ENCODE measurements around the gene ZNF595.
A peak's percentile ranks its signal among the peaks of the same experiment; 100 is the strongest.
"Not testable (repeated sequence)": the region's sequence is repeated elsewhere in the genome, so short reads cannot be mapped to it uniquely, and the experiment has no call there.

Gene ZNF595

DNA sequence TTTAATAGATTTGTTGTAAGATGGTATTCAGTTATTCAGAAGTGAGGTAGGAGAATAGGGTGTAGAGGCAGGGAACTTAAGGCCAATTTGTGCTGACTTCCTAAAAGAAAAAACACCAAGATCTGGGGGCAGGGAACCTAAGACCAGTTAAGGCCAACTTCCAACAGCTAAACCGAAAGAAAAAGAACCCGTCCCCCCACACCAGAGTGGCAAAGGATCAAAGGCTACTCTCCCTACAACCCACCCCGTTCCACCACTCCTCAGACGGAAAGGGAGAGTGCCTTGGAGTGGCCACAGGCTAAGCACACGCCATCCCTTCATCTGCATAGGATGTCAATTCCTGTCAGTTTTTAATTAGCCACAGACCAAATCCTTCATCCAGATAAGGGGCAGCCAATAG is 67.5 kb downstream of the ZNF595 start:
- Histone ChIP-seq H3K4me1 (ENCODE audit: control insufficient read depth, insufficient read depth, low read length, poor library complexity, severe bottlenecking) (peaks cover 14% of the 10 kb centered on the region), H3K9me3 (ENCODE audit: control insufficient read depth, low read length) (no peaks in the 10 kb centered on the region), H3K36me3 (ENCODE audit: control insufficient read depth, insufficient read depth, low read length) (no peaks in the 10 kb centered on the region), H3K27me3 (replicated peaks; ENCODE audit: control insufficient read depth, insufficient read depth, low read length, poor library complexity, severe bottlenecking) (no peaks in the 10 kb centered on the region), H3K4me3 (ENCODE audit: insufficient read depth, low read depth, low read length, poor library complexity, severe bottlenecking) (no peak overlapping the region), H3K27ac (ENCODE audit: insufficient read depth, low read length, poor library complexity, severe bottlenecking) (no peak overlapping the region)
- DNase-seq = no peak

- Histone ChIP-seq H3K27me3 (replicated peaks; ENCODE audit: control insufficient read depth, insufficient read depth, low read length, poor library complexity, severe bottlenecking) (no peaks in the 10 kb centered on the region), H3K36me3 (ENCODE audit: control insufficient read depth, insufficient read depth, low read length) (peaks cover 3% of the 10 kb centered on the region), H3K9me3 (ENCODE audit: control insufficient read depth, low read length) (no peaks in the 10 kb centered on the region), H3K27ac (ENCODE audit: insufficient read depth, low read length, poor library complexity, severe bottlenecking) (no peak overlapping the region), H3K4me3 (ENCODE audit: insufficient read depth, low read depth, low read length, poor library complexity, severe bottlenecking) (no peak overlapping the region), H3K4me1 (ENCODE audit: control insufficient read depth, insufficient read depth, low read length, poor library complexity, severe bottlenecking) (peaks cover 17% of the 10 kb centered on the region)
- DNase-seq = peak in 2 of 3 donors; percentile 15 to 25
Observed at GRCh38 chr4:121408-122084, 68.4 kb downstream of the ZNF595 start.

- peaks cover 14% of the 10 kb centered on the region for H3K9me3 ChIP-seq (ENCODE audit: control insufficient read depth, low read length)
- peaks cover 27% of the 10 kb centered on the region for H3K36me3 ChIP-seq (ENCODE audit: control insufficient read depth, insufficient read depth, low read length)
- DNase-seq; H3K27me3 ChIP-seq (replicated peaks; ENCODE audit: control insufficient read depth, insufficient read depth, low read length, poor library complexity, severe bottlenecking): not testable (repeated sequence)
- H3K4me3 ChIP-seq (ENCODE audit: insufficient read depth, low read depth, low read length, poor library complexity, severe bottlenecking) = peak overlapping the region; percentile 80
- H3K27ac ChIP-seq (ENCODE audit: insufficient read depth, low read length, poor library complexity, severe bottlenecking) = peak overlapping the region; percentile 84
- H3K4me1 ChIP-seq (ENCODE audit: control insufficient read depth, insufficient read depth, low read length, poor library complexity, severe bottlenecking) = peaks cover 17% of the 10 kb centered on the region
Observed at GRCh38 chr4:123922-124274, 70.8 kb downstream of the ZNF595 start.

- peak; percentile 74 to 88 (median 87) for DNase-seq
- Histone ChIP-seq H3K4me1 (ENCODE audit: control insufficient read depth, insufficient read depth, low read length, poor library complexity, severe bottlenecking) (peaks cover 17% of the 10 kb centered on the region), H3K9me3 (ENCODE audit: control insufficient read depth, low read length) (peaks cover 16% of the 10 kb centered on the region), H3K27ac (ENCODE audit: insufficient read depth, low read length, poor library complexity, severe bottlenecking) (peak within 1 kb of the TSS; percentile 84), H3K36me3 (ENCODE audit: control insufficient read depth, insufficient read depth, low read length) (peaks cover 28% of the 10 kb centered on the region), H3K27me3 (replicated peaks; ENCODE audit: control insufficient read depth, insufficient read depth, low read length, poor library complexity, severe bottlenecking) (no peaks in the 10 kb centered on the region), H3K4me3 (ENCODE audit: insufficient read depth, low read depth, low read length, poor library complexity, severe bottlenecking) (peak within 1 kb of the TSS; percentile 80)
Observed at GRCh38 chr4:124275-125081, 71.4 kb downstream of the ZNF595 start, which contains the start of gene ZNF718. ZNF718 (plus strand) TSS chr4:124501; CDS start chr4:124671, 170 bp downstream.

- H3K4me3 ChIP-seq (ENCODE audit: insufficient read depth, low read depth, low read length, poor library complexity, severe bottlenecking) = peak overlapping the region; percentile 80
- H3K4me1 ChIP-seq (ENCODE audit: control insufficient read depth, insufficient read depth, low read length, poor library complexity, severe bottlenecking) = peaks cover 17% of the 10 kb centered on the region
- peak overlapping the region; percentile 84 for H3K27ac ChIP-seq (ENCODE audit: insufficient read depth, low read length, poor library complexity, severe bottlenecking)
- no peak for DNase-seq
- H3K9me3 ChIP-seq (ENCODE audit: control insufficient read depth, low read length) = peaks cover 16% of the 10 kb centered on the region
- peaks cover 28% of the 10 kb centered on the region for H3K36me3 ChIP-seq (ENCODE audit: control insufficient read depth, insufficient read depth, low read length)
- no peaks in the 10 kb centered on the region for H3K27me3 ChIP-seq (replicated peaks; ENCODE audit: control insufficient read depth, insufficient read depth, low read length, poor library complexity, severe bottlenecking)
Observed at GRCh38 chr4:125091-125771, 72.1 kb downstream of the ZNF595 start.

DNA sequence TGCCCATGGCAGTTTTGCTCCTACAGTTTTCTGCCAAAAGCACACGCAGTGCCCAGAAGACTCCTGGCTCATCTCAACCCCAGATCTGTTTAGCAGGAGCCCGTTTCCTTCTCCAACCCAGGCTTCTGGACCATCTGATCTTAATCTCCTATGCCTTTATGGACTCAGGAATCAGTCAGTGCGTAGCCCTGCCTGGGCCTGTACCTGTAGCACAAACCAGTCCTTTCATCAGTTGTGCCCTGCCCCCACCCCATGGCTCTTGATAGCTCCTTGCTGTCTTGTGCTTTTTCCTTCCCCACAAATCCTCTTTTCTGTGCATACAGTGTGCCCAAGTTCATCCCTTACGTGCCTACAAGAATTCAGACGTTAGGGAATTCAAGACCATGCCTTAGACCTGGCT is 72.7 kb downstream of the ZNF595 start:
- Histone ChIP-seq H3K4me1 (ENCODE audit: control insufficient read depth, insufficient read depth, low read length, poor library complexity, severe bottlenecking) (peaks cover 17% of the 10 kb centered on the region), H3K27me3 (replicated peaks; ENCODE audit: control insufficient read depth, insufficient read depth, low read length, poor library complexity, severe bottlenecking) (no peaks in the 10 kb centered on the region), H3K27ac (ENCODE audit: insufficient read depth, low read length, poor library complexity, severe bottlenecking) (no peak overlapping the region), H3K4me3 (ENCODE audit: insufficient read depth, low read depth, low read length, poor library complexity, severe bottlenecking) (peak overlapping the region; percentile 80), H3K9me3 (ENCODE audit: control insufficient read depth, low read length) (peaks cover 16% of the 10 kb centered on the region), H3K36me3 (ENCODE audit: control insufficient read depth, insufficient read depth, low read length) (peaks cover 28% of the 10 kb centered on the region)
- no peak for DNase-seq

DNA sequence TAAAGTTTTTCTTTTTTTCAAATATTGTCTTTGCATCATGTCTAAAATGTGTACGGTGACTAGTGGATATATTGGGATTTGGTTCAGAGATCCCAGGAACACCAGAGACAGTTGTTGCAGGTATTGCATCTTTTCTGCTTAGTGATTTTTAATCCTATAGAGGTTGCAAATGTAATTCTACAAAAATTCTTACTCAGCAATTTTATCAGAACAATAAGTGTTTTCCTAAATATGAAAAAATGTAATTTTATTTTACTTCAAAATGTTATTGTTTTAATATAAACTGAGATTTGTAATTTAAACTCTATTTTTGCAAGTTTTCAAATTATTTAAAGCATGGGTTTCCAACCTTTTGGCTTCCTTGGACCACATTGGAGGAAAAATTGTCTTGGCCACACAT is 79.4 kb downstream of the ZNF595 start:
- peaks cover 60% of the 10 kb centered on the region for H3K36me3 ChIP-seq (ENCODE audit: control insufficient read depth, insufficient read depth, low read length)
- H3K4me3 ChIP-seq (ENCODE audit: insufficient read depth, low read depth, low read length, poor library complexity, severe bottlenecking) = no peak overlapping the region
- no peak overlapping the region for H3K27ac ChIP-seq (ENCODE audit: insufficient read depth, low read length, poor library complexity, severe bottlenecking)
- H3K4me1 ChIP-seq (ENCODE audit: control insufficient read depth, insufficient read depth, low read length, poor library complexity, severe bottlenecking) = no peaks in the 10 kb centered on the region
- H3K9me3 ChIP-seq (ENCODE audit: control insufficient read depth, low read length) = peaks cover 26% of the 10 kb centered on the region
- DNase-seq = no peak
- H3K27me3 ChIP-seq (replicated peaks; ENCODE audit: control insufficient read depth, insufficient read depth, low read length, poor library complexity, severe bottlenecking) = no peaks in the 10 kb centered on the region
